ENCODE results near the gene BAIAP2L2.

Gene BAIAP2L2

GRCh38 chr22:38097557-38098409 lies 12.7 kb downstream of the BAIAP2L2 start:
- TF ChIP-seq CTCF (IDR thresholded peaks at IDR 0.05; ENCODE audit: low read depth, low read length, poor library complexity, severe bottlenecking) (no peak), EZH2phosphoT487 (IDR thresholded peaks at IDR 0.05; ENCODE audit: borderline replicate concordance, low read length) (no peak)
- no peak overlapping the region for H3K4me3 ChIP-seq (ENCODE audit: low read length)
- no peaks in the 10 kb centered on the region for H3K4me1 ChIP-seq (ENCODE audit: control insufficient read depth, low read length)
- no peak overlapping the region for H3K27ac ChIP-seq (ENCODE audit: low read depth, low read length)
- H3K4me2 ChIP-seq (ENCODE audit: low read length), result no peak overlapping the region
- H3K36me3 ChIP-seq (ENCODE audit: control insufficient read depth, low read length), result no peaks in the 10 kb centered on the region
- no peaks in the 10 kb centered on the region for H3K9me3 ChIP-seq (ENCODE audit: control insufficient read depth, insufficient read depth, low read length)
- no peaks in the 10 kb centered on the region for H3K9me2 ChIP-seq (replicated peaks; ENCODE audit: control insufficient read depth, low read length)
- no peaks in the 10 kb centered on the region for H4K20me1 ChIP-seq (ENCODE audit: control insufficient read depth, insufficient read depth, low read depth, low read length)
- H3K27me3 ChIP-seq (ENCODE audit: control insufficient read depth, low read length), result no peaks in the 10 kb centered on the region
- H3F3A ChIP-seq (ENCODE audit: control insufficient read depth, insufficient read depth), result no peaks in the 10 kb centered on the region
- no peaks in the 10 kb centered on the region for H3K79me2 ChIP-seq (ENCODE audit: control insufficient read depth, low read length)

GRCh38 chr22:38097058-38097457 lies 13.4 kb downstream of the BAIAP2L2 start:
- no peaks in the 10 kb centered on the region for H4K20me1 ChIP-seq (ENCODE audit: control insufficient read depth, insufficient read depth, low read depth, low read length)
- H3K4me2 ChIP-seq (ENCODE audit: low read length), result no peak overlapping the region
- H3K36me3 ChIP-seq (ENCODE audit: control insufficient read depth, low read length), result no peaks in the 10 kb centered on the region
- H3F3A ChIP-seq (ENCODE audit: control insufficient read depth, insufficient read depth), result no peaks in the 10 kb centered on the region
- H3K4me1 ChIP-seq (ENCODE audit: control insufficient read depth, low read length), result no peaks in the 10 kb centered on the region
- H3K27me3 ChIP-seq (ENCODE audit: control insufficient read depth, low read length), result no peaks in the 10 kb centered on the region
- no peak for TF ChIP-seq EZH2phosphoT487 (IDR thresholded peaks at IDR 0.05; ENCODE audit: borderline replicate concordance, low read length)
- TF ChIP-seq CTCF (IDR thresholded peaks at IDR 0.05; ENCODE audit: low read depth, low read length, poor library complexity, severe bottlenecking), result no peak
- no peaks in the 10 kb centered on the region for H3K9me2 ChIP-seq (replicated peaks; ENCODE audit: control insufficient read depth, low read length)
- H3K9me3 ChIP-seq (ENCODE audit: control insufficient read depth, insufficient read depth, low read length), result no peaks in the 10 kb centered on the region
- H3K27ac ChIP-seq (ENCODE audit: low read depth, low read length), result no peak overlapping the region
- H3K79me2 ChIP-seq (ENCODE audit: control insufficient read depth, low read length), result no peaks in the 10 kb centered on the region
- no peak overlapping the region for H3K4me3 ChIP-seq (ENCODE audit: low read length)

DNA sequence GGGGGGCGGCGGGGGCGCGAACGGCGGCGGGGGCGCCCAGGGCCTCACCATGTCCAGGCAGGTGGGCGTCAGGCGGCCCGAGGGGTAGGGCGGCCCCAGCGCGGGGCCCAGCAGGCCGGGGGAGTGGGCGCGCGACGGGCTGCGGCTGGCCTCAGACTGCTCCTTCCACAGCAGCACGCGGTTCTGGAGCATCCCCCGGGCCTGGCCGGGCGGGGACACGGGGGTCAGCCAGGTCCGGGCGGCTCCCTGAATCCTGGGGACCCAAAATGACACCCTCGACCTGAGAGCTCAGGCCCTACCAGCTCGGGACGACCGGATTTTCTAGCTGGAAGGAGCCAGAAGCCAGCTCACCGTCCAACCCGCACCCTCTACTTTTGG lies 21.0 kb downstream of the BAIAP2L2 start:
- no peak overlapping the region for H3K27ac ChIP-seq (ENCODE audit: low read depth, low read length)
- no peaks in the 10 kb centered on the region for H3K9me3 ChIP-seq (ENCODE audit: control insufficient read depth, insufficient read depth, low read length)
- no peaks in the 10 kb centered on the region for H3K27me3 ChIP-seq (ENCODE audit: control insufficient read depth, low read length)
- H3K4me2 ChIP-seq (ENCODE audit: low read length), result no peak overlapping the region
- TF ChIP-seq CTCF (IDR thresholded peaks at IDR 0.05; ENCODE audit: low read depth, low read length, poor library complexity, severe bottlenecking) (no peak), EZH2phosphoT487 (IDR thresholded peaks at IDR 0.05; ENCODE audit: borderline replicate concordance, low read length) (no peak)
- no peaks in the 10 kb centered on the region for H3F3A ChIP-seq (ENCODE audit: control insufficient read depth, insufficient read depth)
- no peak overlapping the region for H3K4me3 ChIP-seq (ENCODE audit: low read length)
- no peaks in the 10 kb centered on the region for H3K9me2 ChIP-seq (replicated peaks; ENCODE audit: control insufficient read depth, low read length)
- H4K20me1 ChIP-seq (ENCODE audit: control insufficient read depth, insufficient read depth, low read depth, low read length), result no peaks in the 10 kb centered on the region
- no peaks in the 10 kb centered on the region for H3K36me3 ChIP-seq (ENCODE audit: control insufficient read depth, low read length)
- H3K79me2 ChIP-seq (ENCODE audit: control insufficient read depth, low read length), result no peaks in the 10 kb centered on the region
- no peaks in the 10 kb centered on the region for H3K4me1 ChIP-seq (ENCODE audit: control insufficient read depth, low read length)

All from DOHH2 (cell line).